Vagina (tissue), 2 donors: ENCODE measurements around the gene ABCG1. TPM values are rescaled to one million over a fixed set of nuclear protein-coding genes. Genes with fewer than 3 reads are reported as not detected.

Experiments used
- DNase-seq, 2 donors: peaks; one replicate each; pipeline ENCODE4 v3.0.0-alpha.2; 2017; ENCODE audit errors: extremely low spot score in 2 of 2
- H3K27ac ChIP-seq: fragments of 200-600 bp; sonication (generic); one replicate; pipeline ENCODE4 v1.5.1; 2019
- H3K27me3 ChIP-seq: fragments of 200-600 bp; sonication (generic); one replicate; pipeline ENCODE4 v1.5.1; 2019
- H3K36me3 ChIP-seq, 2 donors: fragments of 200-600 bp; sonication (generic); one replicate each; pipeline ENCODE4 v1.5.1; 2017 to 2019
- H3K4me1 ChIP-seq: fragments of 200-600 bp; sonication (generic); one replicate; pipeline ENCODE4 v1.5.1; 2019
- H3K4me3 ChIP-seq, 2 donors: fragments of 200-600 bp; sonication (generic); 1 replicate in 1 of 2; 2 replicates in 1 of 2; pipeline ENCODE4 v1.5.1; 2016 to 2019
- H3K9me3 ChIP-seq: fragments of 200-600 bp; sonication (generic); one replicate; pipeline ENCODE4 v1.5.1; 2019
- CTCF ChIP-seq, 3 experiments: fragments of 450-650 bp in 2 of 3; fragments of 200-600 bp in 1 of 3; sonication (generic) in 1 of 3; IDR thresholded peaks; one replicate each; pipeline ENCODE4 v1.5.1; 2017 to 2019; ENCODE audit warnings: antibody characterized with exemption in 3 of 3, mild to moderate bottlenecking in 2 of 3, moderate library complexity in 2 of 3
- POLR2A ChIP-seq, 2 donors: fragments of 450-650 bp; IDR thresholded peaks; one replicate each; pipeline ENCODE4 v1.6.1; 2017; ENCODE audit warnings: antibody characterized with exemption in 2 of 2, mild to moderate bottlenecking in 2 of 2, moderate library complexity in 2 of 2
- POLR2AphosphoS5 ChIP-seq, 2 donors: sonication (generic); formaldehyde crosslinking; IDR thresholded peaks; one replicate each; pipeline ENCODE4 v1.9.0; 2017; ENCODE audit warnings: antibody characterized with exemption in 2 of 2, mild to moderate bottlenecking in 2 of 2, low read depth in 1 of 2; ENCODE audit not compliant: insufficient read depth in 1 of 2
- intact Hi-C: fragments of 100-400 bp; cut with DNase I; formaldehyde crosslinking; loops from one replicate; pipeline ENCODE4 v1.15.1; 2023
- total RNA-seq: library from RNA; depleted of rRNA; stranded (reverse); fragments of >200 nt; gene quantifications from one replicate; pipeline ENCODE4 v1.2.3, GENCODE V29; 2016

The ABCG1 gene
- total RNA-seq, 1 donor from 2014 or later: 18.7 TPM

GRCh38 chr21:42237577-42237976, 18.6 kb downstream of the ABCG1 start:
- H3K27me3 ChIP-seq: no peaks in the 10 kb centered on the region
- H3K4me3 ChIP-seq: no peak overlapping the region
- no peak for TF ChIP-seq CTCF (IDR thresholded peaks at IDR 0.05)
- no peak for TF ChIP-seq POLR2AphosphoS5 (IDR thresholded peaks at IDR 0.05; ENCODE audit: insufficient read depth in 1 of 2, low read depth in 1 of 2)
- no peak for TF ChIP-seq POLR2A (IDR thresholded peaks at IDR 0.05)
- no peak overlapping the region for H3K27ac ChIP-seq
- peaks cover 48% of the 10 kb centered on the region for H3K4me1 ChIP-seq
- DNase-seq: no peak
- intact Hi-C loops: no loop called here
- H3K9me3 ChIP-seq: no peaks in the 10 kb centered on the region
- no peaks in the 10 kb centered on the region for H3K36me3 ChIP-seq

- no peaks in the 10 kb centered on the region for H3K36me3 ChIP-seq
- peaks cover 40% of the 10 kb centered on the region for H3K4me1 ChIP-seq
Measured at GRCh38 chr21:42238185-42238934, 19.4 kb downstream of the ABCG1 start.

GRCh38 chr21:42239556-42239955, 20.6 kb downstream of the ABCG1 start:
- intact Hi-C loops: no loop called here
- no peak for TF ChIP-seq POLR2AphosphoS5 (IDR thresholded peaks at IDR 0.05; ENCODE audit: insufficient read depth in 1 of 2, low read depth in 1 of 2)
- TF ChIP-seq CTCF (IDR thresholded peaks at IDR 0.05): no peak
- TF ChIP-seq POLR2A (IDR thresholded peaks at IDR 0.05): no peak
- Histone ChIP-seq H3K27ac (no peak overlapping the region), H3K9me3 (no peaks in the 10 kb centered on the region), H3K4me3 (no peak overlapping the region), H3K4me1 (peaks cover 28% of the 10 kb centered on the region), H3K36me3 (no peaks in the 10 kb centered on the region), H3K27me3 (no peaks in the 10 kb centered on the region)
- no peak for DNase-seq

More at GRCh38 chr21:42238185-42238934, 19.4 kb downstream of the ABCG1 start:
- intact Hi-C loops: no loop called here
- H3K9me3 ChIP-seq: no peaks in the 10 kb centered on the region
- H3K4me3 ChIP-seq: no peak overlapping the region
- no peak for DNase-seq
- TF ChIP-seq POLR2AphosphoS5 (IDR thresholded peaks at IDR 0.05; ENCODE audit: insufficient read depth in 1 of 2, low read depth in 1 of 2) (no peak), POLR2A (IDR thresholded peaks at IDR 0.05) (no peak), CTCF (IDR thresholded peaks at IDR 0.05) (no peak)
- no peaks in the 10 kb centered on the region for H3K27me3 ChIP-seq
- no peak overlapping the region for H3K27ac ChIP-seq

GRCh38 chr21:42239973-42240372, 21.0 kb downstream of the ABCG1 start:
- peaks cover 25% of the 10 kb centered on the region for H3K4me1 ChIP-seq
- H3K36me3 ChIP-seq: no peaks in the 10 kb centered on the region
- no peak overlapping the region for H3K27ac ChIP-seq
- TF ChIP-seq POLR2A (IDR thresholded peaks at IDR 0.05): no peak
- intact Hi-C loops: no loop called here
- no peaks in the 10 kb centered on the region for H3K27me3 ChIP-seq
- no peaks in the 10 kb centered on the region for H3K9me3 ChIP-seq
- H3K4me3 ChIP-seq: no peak overlapping the region
- DNase-seq: no peak

GRCh38 chr21:42242611-42243010, 23.7 kb downstream of the ABCG1 start:
- no peaks in the 10 kb centered on the region for H3K27me3 ChIP-seq

More at GRCh38 chr21:42242611-42243010, 23.7 kb downstream of the ABCG1 start:
- intact Hi-C loops: no loop called here
- no peak for DNase-seq
- H3K27ac ChIP-seq: no peak overlapping the region
- no peak overlapping the region for H3K4me3 ChIP-seq
- TF ChIP-seq POLR2A (IDR thresholded peaks at IDR 0.05) (no peak), POLR2AphosphoS5 (IDR thresholded peaks at IDR 0.05; ENCODE audit: insufficient read depth in 1 of 2, low read depth in 1 of 2) (no peak), CTCF (IDR thresholded peaks at IDR 0.05) (no peak)
- H3K4me1 ChIP-seq: peaks cover 6% of the 10 kb centered on the region
- no peaks in the 10 kb centered on the region for H3K9me3 ChIP-seq
- no peaks in the 10 kb centered on the region for H3K36me3 ChIP-seq
